K562 (cell line): ENCODE results near the gene PITHD1. TPM values are rescaled to one million over a fixed set of nuclear protein-coding genes. Genes with fewer than 3 reads are reported as not detected.

Experiments
- EP300 ChIP-seq: IDR thresholded peaks from 2 replicates; pipeline ENCODE4 v1.6.1; 2012; ENCODE audit warnings: low read length, improper control_type of control experiment
- GABPA ChIP-seq: fragments of 200-800 bp; sonication (Bioruptor generic); conservative IDR thresholded peaks from 2 replicates; pipeline ENCODE4 v1.6.1; 2016; ENCODE audit warnings: low read depth, missing genetic modification characterization, missing compliant biosample characterization
- POLR2A ChIP-seq: fragments of 450-650 bp; conservative IDR thresholded peaks from 2 replicates; pipeline ENCODE4 v1.6.1; 2016
- PTBP1 ChIP-seq: fragments of 200-400 bp; formaldehyde crosslinking; IDR thresholded peaks from 2 replicates; pipeline ENCODE4 v1.6.1; 2017; ENCODE audit warnings: low read depth, low read length
- ZFP36 ChIP-seq: fragments of 150-350 bp; IDR thresholded peaks from 2 replicates; pipeline ENCODE4 v1.6.1; 2018; ENCODE audit warnings: low read length, low read depth; ENCODE audit not compliant: partially characterized antibody
- ZNF184 ChIP-seq: sonication (generic); formaldehyde crosslinking; IDR thresholded peaks from 2 replicates; pipeline ENCODE4 v1.5.0; 2020; ENCODE audit warnings: missing genetic modification reagents
- ZNF197 ChIP-seq: fragments of 200-800 bp; sonication (Bioruptor generic); IDR thresholded peaks from 2 replicates; pipeline ENCODE4 v1.6.1; 2016; ENCODE audit warnings: low read depth, missing genetic modification characterization, missing compliant biosample characterization
- ZNF79 ChIP-seq: fragments of 250-450 bp; sonication (Bioruptor Pico); IDR thresholded peaks from 2 replicates; pipeline ENCODE4 v1.4.0; 2020; ENCODE audit warnings: low read depth, mild to moderate bottlenecking, moderate library complexity
- polyA plus RNA-seq, 8 experiments: library from polyadenylated mRNA; depleted of rRNA in 4 of 8; stranded (reverse) in 5 of 8; unstranded in 3 of 8; fragments of >200 nt; fragmentation: Nextera tagmentation in 2 of 8; fragmentation: Illumina TruSeq in 1 of 8; extraction: Ambion mirVana in 2 of 8; extraction: Trizol in 1 of 8; gene quantifications; 2 replicates each; pipeline versions ENCODE4 v1.2.1 to v1.2.3, GENCODE V29; 2011 to 2014; ENCODE audit warnings: inconsistent platforms in 1 of 8, missing spikeins in 1 of 8
- total RNA-seq, 7 experiments: library from RNA; depleted of rRNA in 6 of 7; stranded (reverse); fragments of >200 nt in 6 of 7; fragmentation: Illumina TruSeq in 2 of 7; extraction: Trizol in 2 of 7; gene quantifications; 2 replicates each; pipeline versions ENCODE4 v1.2.1 to v1.2.3, GENCODE V29; 2011 to 2021; ENCODE audit warnings: low replicate concordance in 1 of 7
- TF ChIP-seq, protein P1 (sequence below), 2 experiments: fragments of 250-450 bp in 1 of 2; fragments of 450-650 bp in 1 of 2; sonication (Bioruptor Pico) in 1 of 2; IDR thresholded peaks; 2 replicates each; pipeline versions ENCODE4 v1.6.1 to v1.8.0; 2016 to 2021; ENCODE audit warnings: mild to moderate bottlenecking in 2 of 2, moderate library complexity in 2 of 2, missing compliant biosample characterization in 1 of 2, missing genetic modification characterization in 1 of 2
- TF ChIP-seq, protein P2 (sequence below): fragments of 450-650 bp; IDR thresholded peaks from 2 replicates; pipeline ENCODE4 v1.6.1; 2016; ENCODE audit warnings: low read depth
- TF ChIP-seq, protein P3 (sequence below): IDR thresholded peaks from 2 replicates; pipeline ENCODE4 v1.6.1; 2012; ENCODE audit warnings: low read depth, low read length, improper control_type of control experiment, borderline replicate concordance
- TF ChIP-seq, protein P4 (sequence below): fragments of 450-650 bp; IDR thresholded peaks from 2 replicates; pipeline ENCODE4 v1.6.1; 2016
- TF ChIP-seq, protein P5 (sequence below): sonication (generic); formaldehyde crosslinking; IDR thresholded peaks from 2 replicates; pipeline ENCODE4 v1.8.1; 2022; ENCODE audit warnings: missing genetic modification reagents

The PITHD1 gene
- total and polyA plus RNA-seq, 9 of the 15 experiments (the other 6 are each of a cell fraction or from before 2014, with no cell fraction given), result 46.5 to 175 (median 149) TPM

DNA sequence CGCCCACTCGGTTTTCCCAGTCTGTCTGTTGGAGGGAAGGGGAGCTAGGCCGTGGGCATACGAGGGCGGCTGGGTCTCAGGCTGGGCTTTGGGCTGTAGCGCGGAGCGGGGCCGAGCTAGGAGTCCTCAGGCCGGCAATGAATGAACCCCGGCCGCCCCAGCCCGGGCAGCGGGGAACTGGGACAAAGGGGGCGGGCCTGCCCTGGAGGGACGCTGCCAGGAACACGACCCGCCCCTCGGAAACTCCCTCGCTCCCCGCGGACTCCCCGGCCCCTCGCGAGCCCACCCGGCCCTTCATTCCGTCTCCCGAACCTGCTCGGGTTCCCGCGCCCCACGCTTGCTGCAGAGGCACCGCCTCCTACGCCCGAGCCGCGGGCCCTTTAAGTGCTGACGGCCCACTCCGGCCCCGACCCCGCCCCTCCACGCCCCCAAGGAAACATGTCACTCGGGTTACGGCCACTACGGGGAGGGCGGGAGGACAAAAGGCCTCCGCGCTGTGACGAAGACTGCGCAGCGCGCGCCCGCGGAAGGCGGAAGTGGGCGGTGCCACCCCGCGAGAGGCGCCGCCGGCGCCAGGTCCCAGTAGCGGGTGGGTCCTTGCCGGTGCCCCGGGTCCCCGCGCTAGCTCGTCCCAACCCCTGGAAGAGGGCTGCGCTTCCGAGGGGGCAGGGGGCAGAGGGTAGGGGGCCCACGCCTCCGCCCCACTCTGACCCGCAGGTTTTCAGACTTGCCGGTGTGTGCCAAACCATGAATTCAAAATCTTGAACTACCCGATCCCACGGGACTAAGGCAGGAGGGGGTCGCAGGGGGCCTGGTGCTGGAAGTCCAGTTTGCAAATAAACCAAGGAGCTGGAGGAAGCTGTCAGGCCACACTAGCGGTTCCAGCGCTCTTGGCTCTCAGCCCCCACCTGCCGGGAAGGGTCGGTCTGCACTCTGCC is 22.5 kb downstream of the PITHD1 start, which contains the start of gene GALE (continued):
- TF ChIP-seq, protein P1, sequence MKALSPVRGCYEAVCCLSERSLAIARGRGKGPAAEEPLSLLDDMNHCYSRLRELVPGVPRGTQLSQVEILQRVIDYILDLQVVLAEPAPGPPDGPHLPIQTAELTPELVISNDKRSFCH (CRISPR knock-in tag; IDR thresholded peaks at IDR 0.05), result no peak
- TF ChIP-seq, protein P1 (tag; IDR thresholded peaks at IDR 0.05), result no peak
- TF ChIP-seq PTBP1 (0 out of 2 replicates have a peak, but pooled peaks have one; percentile 58), EP300 (peak; percentile 63; the same call in 1 of the 2 replicates), GABPA (tag) (peak; percentile 91), ZNF79 (CRISPR knock-in tag) (no peak), ZFP36 (no peak), ZNF184 (no peak), ZNF197 (CRISPR knock-in tag) (peak; percentile 62; the same call in 1 of the 2 replicates), POLR2A (peak; percentile 89)
- TF ChIP-seq, protein P2, sequence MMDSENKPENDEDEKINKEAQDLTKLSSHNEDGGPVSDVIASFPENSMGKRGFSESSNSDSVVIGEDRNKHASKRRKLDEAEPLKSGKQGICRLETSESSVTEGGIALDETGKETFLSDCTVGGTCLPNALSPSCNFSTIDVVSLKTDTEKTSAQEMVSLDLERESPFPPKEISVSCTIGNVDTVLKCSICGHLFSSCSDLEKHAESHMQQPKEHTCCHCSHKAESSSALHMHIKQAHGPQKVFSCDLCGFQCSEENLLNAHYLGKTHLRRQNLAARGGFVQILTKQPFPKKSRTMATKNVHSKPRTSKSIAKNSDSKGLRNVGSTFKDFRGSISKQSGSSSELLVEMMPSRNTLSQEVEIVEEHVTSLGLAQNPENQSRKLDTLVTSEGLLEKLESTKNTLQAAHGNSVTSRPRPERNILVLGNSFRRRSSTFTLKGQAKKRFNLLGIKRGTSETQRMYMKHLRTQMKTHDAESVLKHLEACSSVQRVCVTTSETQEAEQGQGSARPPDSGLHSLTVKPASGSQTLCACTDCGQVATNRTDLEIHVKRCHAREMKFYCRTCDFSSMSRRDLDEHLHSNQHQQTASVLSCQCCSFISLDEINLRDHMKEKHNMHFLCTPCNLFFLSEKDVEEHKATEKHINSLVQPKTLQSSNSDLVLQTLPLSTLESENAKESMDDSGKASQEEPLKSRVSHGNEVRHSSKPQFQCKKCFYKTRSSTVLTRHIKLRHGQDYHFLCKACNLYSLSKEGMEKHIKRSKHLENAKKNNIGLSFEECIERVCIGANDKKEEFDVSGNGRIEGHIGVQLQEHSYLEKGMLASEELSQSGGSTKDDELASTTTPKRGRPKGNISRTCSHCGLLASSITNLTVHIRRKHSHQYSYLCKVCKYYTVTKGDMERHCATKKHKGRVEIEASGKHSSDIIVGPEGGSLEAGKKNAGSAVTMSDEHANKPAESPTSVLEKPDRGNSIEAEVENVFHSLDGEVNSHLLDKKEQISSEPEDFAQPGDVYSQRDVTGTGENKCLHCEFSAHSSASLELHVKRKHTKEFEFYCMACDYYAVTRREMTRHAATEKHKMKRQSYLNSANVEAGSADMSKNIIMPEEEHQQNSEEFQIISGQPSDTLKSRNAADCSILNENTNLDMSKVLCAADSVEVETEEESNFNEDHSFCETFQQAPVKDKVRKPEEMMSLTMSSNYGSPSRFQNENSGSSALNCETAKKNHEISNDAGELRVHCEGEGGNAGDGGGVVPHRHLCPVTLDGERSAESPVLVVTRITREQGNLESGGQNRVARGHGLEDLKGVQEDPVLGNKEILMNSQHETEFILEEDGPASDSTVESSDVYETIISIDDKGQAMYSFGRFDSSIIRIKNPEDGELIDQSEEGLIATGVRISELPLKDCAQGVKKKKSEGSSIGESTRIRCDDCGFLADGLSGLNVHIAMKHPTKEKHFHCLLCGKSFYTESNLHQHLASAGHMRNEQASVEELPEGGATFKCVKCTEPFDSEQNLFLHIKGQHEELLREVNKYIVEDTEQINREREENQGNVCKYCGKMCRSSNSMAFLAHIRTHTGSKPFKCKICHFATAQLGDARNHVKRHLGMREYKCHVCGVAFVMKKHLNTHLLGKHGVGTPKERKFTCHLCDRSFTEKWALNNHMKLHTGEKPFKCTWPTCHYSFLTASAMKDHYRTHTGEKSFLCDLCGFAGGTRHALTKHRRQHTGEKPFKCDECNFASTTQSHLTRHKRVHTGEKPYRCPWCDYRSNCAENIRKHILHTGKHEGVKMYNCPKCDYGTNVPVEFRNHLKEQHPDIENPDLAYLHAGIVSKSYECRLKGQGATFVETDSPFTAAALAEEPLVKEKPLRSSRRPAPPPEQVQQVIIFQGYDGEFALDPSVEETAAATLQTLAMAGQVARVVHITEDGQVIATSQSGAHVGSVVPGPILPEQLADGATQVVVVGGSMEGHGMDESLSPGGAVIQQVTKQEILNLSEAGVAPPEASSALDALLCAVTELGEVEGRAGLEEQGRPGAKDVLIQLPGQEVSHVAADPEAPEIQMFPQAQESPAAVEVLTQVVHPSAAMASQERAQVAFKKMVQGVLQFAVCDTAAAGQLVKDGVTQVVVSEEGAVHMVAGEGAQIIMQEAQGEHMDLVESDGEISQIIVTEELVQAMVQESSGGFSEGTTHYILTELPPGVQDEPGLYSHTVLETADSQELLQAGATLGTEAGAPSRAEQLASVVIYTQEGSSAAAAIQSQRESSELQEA, result peak; percentile 95
- TF ChIP-seq, protein P3, sequence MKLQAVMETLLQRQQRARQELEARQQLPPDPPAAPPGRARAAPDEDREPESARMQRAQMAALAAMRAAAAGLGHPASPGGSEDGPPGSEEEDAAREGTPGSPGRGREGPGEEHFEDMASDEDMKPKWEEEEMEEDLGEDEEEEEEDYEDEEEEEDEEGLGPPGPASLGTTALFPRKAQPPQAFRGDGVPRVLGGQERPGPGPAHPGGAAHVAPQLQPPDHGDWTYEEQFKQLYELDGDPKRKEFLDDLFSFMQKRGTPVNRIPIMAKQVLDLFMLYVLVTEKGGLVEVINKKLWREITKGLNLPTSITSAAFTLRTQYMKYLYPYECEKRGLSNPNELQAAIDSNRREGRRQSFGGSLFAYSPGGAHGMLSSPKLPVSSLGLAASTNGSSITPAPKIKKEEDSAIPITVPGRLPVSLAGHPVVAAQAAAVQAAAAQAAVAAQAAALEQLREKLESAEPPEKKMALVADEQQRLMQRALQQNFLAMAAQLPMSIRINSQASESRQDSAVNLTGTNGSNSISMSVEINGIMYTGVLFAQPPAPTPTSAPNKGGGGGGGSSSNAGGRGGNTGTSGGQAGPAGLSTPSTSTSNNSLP, result no peak
- TF ChIP-seq, protein P4, sequence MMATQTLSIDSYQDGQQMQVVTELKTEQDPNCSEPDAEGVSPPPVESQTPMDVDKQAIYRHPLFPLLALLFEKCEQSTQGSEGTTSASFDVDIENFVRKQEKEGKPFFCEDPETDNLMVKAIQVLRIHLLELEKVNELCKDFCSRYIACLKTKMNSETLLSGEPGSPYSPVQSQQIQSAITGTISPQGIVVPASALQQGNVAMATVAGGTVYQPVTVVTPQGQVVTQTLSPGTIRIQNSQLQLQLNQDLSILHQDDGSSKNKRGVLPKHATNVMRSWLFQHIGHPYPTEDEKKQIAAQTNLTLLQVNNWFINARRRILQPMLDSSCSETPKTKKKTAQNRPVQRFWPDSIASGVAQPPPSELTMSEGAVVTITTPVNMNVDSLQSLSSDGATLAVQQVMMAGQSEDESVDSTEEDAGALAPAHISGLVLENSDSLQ, result peak; percentile 84
- TF ChIP-seq, protein P5, sequence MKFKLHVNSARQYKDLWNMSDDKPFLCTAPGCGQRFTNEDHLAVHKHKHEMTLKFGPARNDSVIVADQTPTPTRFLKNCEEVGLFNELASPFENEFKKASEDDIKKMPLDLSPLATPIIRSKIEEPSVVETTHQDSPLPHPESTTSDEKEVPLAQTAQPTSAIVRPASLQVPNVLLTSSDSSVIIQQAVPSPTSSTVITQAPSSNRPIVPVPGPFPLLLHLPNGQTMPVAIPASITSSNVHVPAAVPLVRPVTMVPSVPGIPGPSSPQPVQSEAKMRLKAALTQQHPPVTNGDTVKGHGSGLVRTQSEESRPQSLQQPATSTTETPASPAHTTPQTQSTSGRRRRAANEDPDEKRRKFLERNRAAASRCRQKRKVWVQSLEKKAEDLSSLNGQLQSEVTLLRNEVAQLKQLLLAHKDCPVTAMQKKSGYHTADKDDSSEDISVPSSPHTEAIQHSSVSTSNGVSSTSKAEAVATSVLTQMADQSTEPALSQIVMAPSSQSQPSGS (CRISPR knock-in tag), result no peak
